ENCODE results near the gene TRPM4.

GRCh38 chr19:49212016-49212701, 54.6 kb downstream of the TRPM4 start:
- TF ChIP-seq CTCF (IDR thresholded peaks at IDR 0.05) (no peak), POLR2A (IDR thresholded peaks at IDR 0.05) (no peak)
